ENCODE data around the gene GNAQ.
"Not testable (repeated sequence)": the region's sequence is repeated elsewhere in the genome, so short reads cannot be mapped to it uniquely, and the experiment has no call there.

GNAQ gene

GRCh38 chr9:77806741-77807140 is 224.9 kb downstream of the GNAQ start:
- no peak for DNase-seq

DNA sequence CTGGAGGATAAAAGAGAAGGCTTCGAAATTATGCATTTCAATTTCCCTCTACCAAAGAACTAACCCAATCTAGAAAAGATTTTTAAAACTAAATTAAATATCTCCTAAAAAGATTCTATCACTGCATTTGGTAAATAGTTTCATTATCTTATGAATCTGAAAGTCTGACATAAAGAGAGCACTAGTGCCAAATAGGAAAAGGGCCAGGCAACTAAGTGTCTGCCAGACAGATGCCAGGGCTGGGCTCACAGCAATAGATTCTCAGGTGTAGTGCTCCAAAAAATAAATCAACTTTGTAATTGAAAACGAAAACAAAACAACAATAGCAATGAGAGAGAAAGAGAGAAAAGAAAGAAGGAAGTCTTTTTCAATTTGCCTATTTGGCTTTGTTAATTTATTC is 225.8 kb downstream of the GNAQ start:
- no peak for DNase-seq

GRCh38 chr9:77803423-77803822 is 228.2 kb downstream of the GNAQ start:
- DNase-seq: no peak

DNA sequence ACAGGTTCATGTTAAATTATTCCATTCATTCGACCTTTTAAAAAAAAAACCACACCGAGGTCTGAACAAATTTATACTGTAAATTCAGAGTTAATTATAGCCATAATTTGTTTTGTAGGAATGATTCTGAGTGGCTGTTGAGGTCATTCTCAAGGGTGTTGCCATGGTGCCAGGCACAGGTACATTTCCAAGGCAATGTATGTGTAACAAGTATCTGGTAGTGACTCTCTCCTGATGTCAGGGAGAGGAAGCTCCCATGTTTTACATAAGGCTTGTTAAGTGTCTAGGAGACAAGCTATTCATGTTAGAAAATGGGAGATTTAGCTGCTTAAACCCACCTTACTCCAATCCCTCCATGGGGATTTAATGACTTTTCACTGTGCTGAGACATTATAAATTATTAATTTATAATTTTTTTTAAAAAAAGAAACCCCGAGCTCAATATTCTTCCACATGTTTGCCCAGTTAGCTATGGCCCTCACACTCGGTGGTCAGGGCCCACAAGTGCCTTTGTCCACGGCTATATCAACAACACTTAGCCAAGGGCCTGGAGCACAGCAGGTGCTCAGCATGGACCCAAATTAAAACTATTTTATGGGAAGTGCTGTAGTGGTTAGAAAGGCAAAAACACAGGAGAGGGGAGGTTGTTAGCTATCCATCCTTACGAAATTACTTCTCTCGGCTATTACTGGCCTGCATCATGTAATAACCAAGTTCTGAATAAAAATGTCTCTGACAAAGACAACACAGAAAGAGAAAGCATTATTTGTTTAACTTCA is 228.9 kb downstream of the GNAQ start:
- peak; percentile 22 for DNase-seq

- no peak for DNase-seq
Measured at GRCh38 chr9:77802064-77802463, 229.5 kb downstream of the GNAQ start.

- no peak for DNase-seq
Measured at GRCh38 chr9:77800924-77801551, 230.6 kb downstream of the GNAQ start.

- DNase-seq: no peak
Measured at GRCh38 chr9:77798140-77798539, 233.5 kb downstream of the GNAQ start.

DNA sequence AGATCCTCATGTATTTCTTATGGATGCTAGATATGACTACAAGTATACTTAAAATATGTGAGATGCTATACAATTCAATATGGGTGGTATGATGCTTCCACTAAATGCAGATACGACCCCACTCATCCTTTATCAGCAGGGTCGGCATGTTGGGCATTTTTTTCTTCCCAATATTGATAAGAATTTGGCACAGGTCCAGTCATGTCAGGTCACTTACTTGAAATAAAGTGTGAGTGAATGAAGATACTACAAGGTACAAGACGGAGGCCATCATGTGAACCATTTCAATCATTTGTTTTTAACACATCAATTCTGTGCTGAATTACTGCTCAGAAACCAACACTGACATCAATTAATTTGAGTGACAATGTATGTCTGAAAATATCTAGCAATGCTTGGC is 236.6 kb downstream of the GNAQ start:
- DNase-seq: no peak

DNA sequence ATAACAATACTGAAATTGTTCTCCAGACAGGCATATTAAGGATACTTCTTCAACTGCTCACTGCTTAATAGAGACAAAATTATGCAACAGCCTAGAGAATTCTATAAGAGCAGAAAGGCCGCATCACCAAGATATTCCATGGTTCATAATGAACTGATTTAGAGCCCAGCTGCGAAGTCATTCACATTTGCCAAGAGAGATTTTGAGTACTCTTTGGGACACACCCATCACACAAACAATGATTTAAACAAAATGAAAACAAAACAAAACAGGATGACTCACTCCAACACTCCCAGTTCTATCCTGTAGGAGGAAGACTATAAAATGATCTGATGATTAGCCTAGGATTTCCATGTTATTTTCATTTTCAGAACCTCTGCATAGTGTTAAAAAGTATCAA is 237.8 kb downstream of the GNAQ start:
- no peak for DNase-seq

- DNase-seq: no peak
Measured at GRCh38 chr9:77789891-77790290, 241.7 kb downstream of the GNAQ start.

DNA sequence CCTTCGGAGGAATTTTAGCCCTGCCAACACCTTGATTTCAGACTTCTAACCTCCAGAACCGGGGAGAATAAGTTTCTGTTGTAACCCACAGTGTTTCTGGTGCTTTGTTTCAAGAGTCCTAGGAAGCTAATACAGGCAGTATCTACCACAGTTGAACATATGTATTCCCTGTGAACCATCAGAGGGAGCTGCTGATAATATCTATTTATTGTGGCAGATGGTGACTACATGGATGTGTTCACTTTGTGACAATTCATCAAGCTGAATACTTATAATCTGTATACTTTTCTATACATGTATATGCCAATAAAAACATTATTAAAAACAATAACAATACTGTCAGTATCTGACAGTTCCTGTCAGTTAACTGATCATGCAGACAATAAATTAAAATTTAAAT is 246.3 kb downstream of the GNAQ start:
- DNase-seq: no peak

- DNase-seq: no peak
Measured at GRCh38 chr9:77783518-77783917, 248.1 kb downstream of the GNAQ start.

DNA sequence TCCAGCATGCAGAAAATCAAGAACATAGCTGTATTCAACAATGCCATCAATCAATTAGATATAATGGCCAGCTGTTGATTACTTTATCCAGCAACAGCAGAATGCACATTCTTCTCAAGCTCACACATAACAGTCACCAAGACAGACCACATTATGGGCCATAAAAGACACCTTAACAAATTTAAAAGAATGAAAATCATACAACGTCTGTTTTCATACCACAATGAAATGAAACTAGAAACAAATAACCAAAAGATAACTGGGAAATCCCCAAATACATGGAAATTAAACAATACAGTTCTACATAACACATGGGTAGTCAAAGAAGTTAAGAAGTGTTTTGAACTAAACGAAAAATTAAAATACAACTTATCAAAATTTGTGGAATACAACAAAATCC is 252.6 kb downstream of the GNAQ start:
- DNase-seq: no peak

DNA sequence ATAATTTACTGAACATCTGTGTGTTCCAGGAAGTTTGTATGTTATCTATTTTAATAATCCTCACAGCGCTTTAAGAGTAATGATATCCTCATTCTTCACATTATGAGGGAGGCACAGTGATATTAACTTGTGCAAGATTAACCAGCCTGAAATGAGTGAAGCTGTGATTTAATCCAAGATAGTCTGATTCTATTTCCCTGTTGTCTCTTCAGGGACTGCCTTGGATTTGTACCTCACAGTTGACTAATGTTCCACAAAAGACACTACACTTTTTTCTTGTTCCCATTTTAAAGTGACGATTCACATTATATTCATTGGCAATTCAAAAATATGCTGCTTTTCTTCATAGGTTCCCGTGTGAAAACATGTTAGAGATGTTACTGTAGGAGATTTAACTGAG is 258.2 kb downstream of the GNAQ start:
- no peak for DNase-seq

- no peak for DNase-seq
Measured at GRCh38 chr9:77772646-77773045, 259.0 kb downstream of the GNAQ start.

DNA sequence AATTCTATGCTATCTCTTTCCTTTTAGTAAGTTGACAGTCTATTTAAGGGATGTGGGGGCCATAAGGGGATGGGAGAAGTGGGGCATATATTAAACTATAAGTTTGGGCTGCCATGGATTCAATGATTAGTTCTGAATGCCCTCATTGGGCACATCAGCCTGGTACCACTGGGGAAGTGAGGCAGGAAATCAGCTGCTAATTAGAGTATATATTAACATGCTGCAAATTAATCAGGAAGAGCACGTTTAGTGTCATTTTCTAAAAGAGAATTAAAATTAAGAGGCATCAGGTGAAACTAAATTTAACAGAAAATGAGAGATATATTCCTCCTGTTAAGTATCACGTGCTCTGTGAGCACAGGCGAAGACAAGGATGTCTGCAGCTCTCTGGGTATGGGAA is 260.4 kb downstream of the GNAQ start:
- no peak for DNase-seq

DNA sequence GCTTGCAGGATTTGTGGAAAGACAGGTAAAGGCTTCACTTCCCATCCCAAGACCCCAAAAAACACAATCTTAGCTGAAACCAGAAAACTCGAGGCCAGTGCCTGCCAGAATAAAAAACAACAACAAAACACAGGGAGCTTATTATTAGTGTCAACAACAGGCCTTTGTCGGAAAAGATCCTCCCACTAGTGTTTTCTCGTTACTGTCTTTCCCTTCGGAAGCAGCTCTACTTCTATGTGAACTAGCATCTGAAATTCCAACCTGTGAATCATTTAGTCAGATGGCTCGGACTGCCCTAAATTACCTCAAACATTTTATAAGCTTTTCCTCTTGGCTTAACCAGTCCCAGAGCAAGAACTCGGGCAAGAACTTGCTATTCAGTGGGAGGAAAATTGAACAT is 261.3 kb downstream of the GNAQ start:
- no peak for DNase-seq

DNA sequence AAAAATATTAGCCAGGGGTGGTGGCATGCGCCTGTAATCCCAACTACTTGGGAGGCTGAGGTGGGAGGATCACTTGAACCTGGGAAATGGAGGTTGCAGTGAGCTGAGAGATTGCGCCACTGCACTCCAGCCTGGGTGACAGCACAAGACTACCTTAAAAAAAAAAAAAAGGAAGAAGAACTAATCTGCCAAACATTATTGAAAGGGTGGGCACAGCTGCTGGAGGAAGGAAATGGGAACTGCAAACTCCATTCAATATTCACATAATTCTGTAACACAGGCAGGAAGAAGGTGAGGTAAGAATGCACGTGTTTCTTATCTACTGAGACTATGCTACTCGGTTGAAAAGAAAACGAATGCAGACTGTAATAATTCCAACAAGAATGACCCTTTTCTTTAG is 262.4 kb downstream of the GNAQ start:
- no peak for DNase-seq

DNA sequence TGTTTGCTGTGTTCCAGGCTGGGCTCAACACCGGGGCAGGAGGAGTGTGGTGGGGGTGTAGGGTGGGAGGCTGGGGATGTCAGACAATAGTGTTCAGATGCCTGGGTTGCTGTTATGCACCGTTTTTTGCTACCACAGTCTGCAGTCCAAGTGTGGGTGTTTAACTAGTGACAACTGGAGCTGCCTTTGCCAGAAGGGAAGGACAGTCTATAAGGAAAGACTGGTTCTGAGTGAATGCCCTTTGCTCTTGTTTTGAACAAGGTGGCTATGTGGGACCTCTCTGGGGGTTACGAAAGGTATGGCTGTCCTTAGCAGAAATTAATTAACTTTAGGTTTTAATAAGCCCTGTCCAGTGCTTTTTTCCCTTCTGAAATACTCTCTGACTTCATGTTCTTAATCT is 265.0 kb downstream of the GNAQ start:
- no peak for DNase-seq

- no peak for DNase-seq
Measured at GRCh38 chr9:77765781-77766259, 265.8 kb downstream of the GNAQ start.

DNA sequence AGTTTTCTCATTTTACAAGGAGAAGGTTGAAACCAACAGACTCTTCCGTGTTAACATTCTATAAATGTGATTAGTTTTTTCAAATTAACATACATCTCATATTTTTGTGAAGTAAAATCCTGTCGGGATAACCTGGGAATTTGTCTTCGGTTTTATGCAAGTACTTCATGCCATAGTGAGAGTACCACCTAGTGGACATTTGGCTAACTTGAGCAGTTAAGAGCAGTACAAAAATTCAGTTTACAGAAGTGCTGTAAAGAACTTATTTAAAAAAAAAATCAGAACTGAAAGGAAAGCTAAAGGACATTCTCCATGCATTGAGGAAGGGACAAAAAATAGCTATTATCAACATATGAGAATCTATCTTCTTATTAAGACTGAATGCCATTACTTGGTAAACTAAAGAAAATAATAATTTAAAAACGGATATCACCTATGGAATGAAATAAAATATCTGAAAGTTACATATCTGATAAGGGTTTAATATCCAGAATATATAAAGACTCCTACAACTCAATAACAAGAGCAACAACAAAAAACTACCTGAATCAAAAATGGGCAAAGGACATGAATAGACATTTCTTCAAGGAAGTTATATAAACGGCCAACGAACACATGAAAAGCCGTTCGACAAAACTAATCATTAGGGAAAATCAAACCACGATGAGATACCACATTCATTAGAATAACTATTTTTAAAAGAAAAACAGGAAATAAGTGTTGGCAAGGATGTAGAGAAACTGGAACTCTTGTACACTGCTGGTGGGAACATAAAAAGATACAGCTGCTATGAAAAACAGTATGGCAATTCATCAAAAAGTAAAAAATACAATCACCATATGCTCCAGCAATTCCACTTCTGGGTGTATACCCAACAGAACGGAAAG is 266.5 kb downstream of the GNAQ start:
- DNase-seq: no peak

DNA sequence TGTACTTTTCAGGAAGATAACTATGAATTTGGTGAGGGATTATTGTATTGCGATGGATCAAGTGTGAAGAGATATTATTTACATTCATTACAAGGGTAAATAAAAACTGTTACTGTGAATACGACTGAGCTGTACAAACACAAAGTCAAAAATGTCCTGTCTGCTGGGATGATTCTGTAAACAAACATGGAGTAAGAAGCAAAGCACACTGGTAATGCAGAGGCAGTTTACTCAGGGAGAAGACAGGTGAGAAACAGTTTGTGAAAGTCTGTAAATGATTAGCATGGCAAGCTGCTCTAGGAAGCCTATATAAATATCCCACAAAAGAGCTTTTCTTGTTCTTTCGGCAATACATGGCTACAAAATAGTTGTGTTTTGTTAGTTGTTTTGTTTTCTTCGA is 268.0 kb downstream of the GNAQ start:
- no peak for DNase-seq

GRCh38 chr9:77760919-77761318 is 270.7 kb downstream of the GNAQ start:
- not testable (repeated sequence) for DNase-seq

- DNase-seq: no peak
Measured at GRCh38 chr9:77759391-77759790, 272.2 kb downstream of the GNAQ start.
